MM.1S (cell line): ENCODE measurements around the gene TNFRSF14.

ENCODE experiments used
- CTCF ChIP-seq: fragments of 300-600 bp; sonication (generic); IDR thresholded peaks from 2 replicates; pipeline ENCODE4 v1.5.1; 2016; ENCODE audit warnings: antibody characterized with exemption, low read length, mixed read lengths
- EZH2 ChIP-seq: fragments of 300-600 bp; sonication (generic); optimal IDR thresholded peaks from 2 replicates; pipeline ENCODE3; 2017; ENCODE audit warnings: low read depth, mild to moderate bottlenecking, antibody characterized with exemption, low read length, mixed read lengths
- EZH2phosphoT487 ChIP-seq: fragments of 300-600 bp; sonication (generic); IDR thresholded peaks from 2 replicates; pipeline ENCODE4 v1.6.1; 2018; ENCODE audit warnings: antibody characterized with exemption, low read length

- TF ChIP-seq CTCF (no peak), EZH2 (no peak), EZH2phosphoT487 (no peak)
These were observed 36.0 kb upstream of the TNFRSF14 start for GRCh38 chr1:2520206-2520605.
